Esophagus squamous epithelium (tissue), 5 donors: ENCODE measurements around the gene RRP9. TPM values are rescaled to one million over a fixed set of nuclear protein-coding genes. Genes with fewer than 3 reads are reported as not detected.

Source experiments
- DNase-seq: peaks from one replicate; lab custom pipeline; 2025; lab: John Stamatoyannopoulos, UW
- H3K27ac ChIP-seq, 4 donors: fragments of 200-600 bp; sonication (generic); one replicate each; pipeline ENCODE4 v1.5.1; 2016 to 2019; ENCODE audit warnings: mild to moderate bottlenecking in 1 of 4
- H3K27me3 ChIP-seq, 4 donors: fragments of 200-600 bp; sonication (generic); 1 replicate in 3 of 4; 2 replicates in 1 of 4; pipeline versions ENCODE4 v1.5.1 to v1.6.0; 2017 to 2021; ENCODE audit warnings: antibody characterized with exemption in 1 of 4
- H3K36me3 ChIP-seq, 3 donors: fragments of 200-600 bp; sonication (generic); one replicate each; pipeline ENCODE4 v1.5.1; 2016 to 2019
- H3K4me1 ChIP-seq, 3 donors: fragments of 200-600 bp; sonication (generic); one replicate each; pipeline ENCODE4 v1.5.1; 2017 to 2019
- H3K4me3 ChIP-seq, 4 donors: fragments of 200-600 bp; sonication (generic); 1 replicate in 3 of 4; 2 replicates in 1 of 4; pipeline ENCODE4 v1.5.1; 2016 to 2019; ENCODE audit warnings: mild to moderate bottlenecking in 2 of 4, moderate library complexity in 1 of 4
- H3K9me3 ChIP-seq, 3 donors: fragments of 200-600 bp; sonication (generic); one replicate each; pipeline ENCODE4 v1.5.1; 2016 to 2019
- POLR2A ChIP-seq, 4 donors: fragments of 450-650 bp; IDR thresholded peaks; one replicate each; pipeline ENCODE4 v1.6.1; 2017; ENCODE audit warnings: antibody characterized with exemption in 4 of 4, mild to moderate bottlenecking in 4 of 4, moderate library complexity in 3 of 4
- whole genome bisulfite sequencing, 2 donors: methylation state at CpG; one replicate each; pipeline ENCODE4 v1.1.5; 2018; 5-methylcytosine and 5-hydroxymethylcytosine counted together
- intact Hi-C: fragments of 100-400 bp; cut with DNase I; formaldehyde crosslinking; loops from one replicate; pipeline ENCODE4 v1.15.0; 2022
- total RNA-seq, 4 donors: library from RNA; depleted of rRNA; stranded (reverse); fragments of >200 nt; gene quantifications; one replicate each; pipeline ENCODE4 v1.1.0, GENCODE V29; 2016
- TF ChIP-seq, protein P1 (sequence below), 6 experiments: fragments of 450-650 bp in 4 of 6; fragments of 200-600 bp in 2 of 6; sonication (generic) in 2 of 6; IDR thresholded peaks; one replicate each; pipeline ENCODE4 v1.5.1; 2016 to 2019; ENCODE audit warnings: antibody characterized with exemption in 6 of 6, mild to moderate bottlenecking in 4 of 6, moderate library complexity in 4 of 6
- donor health status: DM: yes; HTN: yes; CAD: no.

RRP9 gene
- total RNA-seq, 4 donors from 2014 or later, result 11.1 to 30.3 (median 21.3) TPM

DNA sequence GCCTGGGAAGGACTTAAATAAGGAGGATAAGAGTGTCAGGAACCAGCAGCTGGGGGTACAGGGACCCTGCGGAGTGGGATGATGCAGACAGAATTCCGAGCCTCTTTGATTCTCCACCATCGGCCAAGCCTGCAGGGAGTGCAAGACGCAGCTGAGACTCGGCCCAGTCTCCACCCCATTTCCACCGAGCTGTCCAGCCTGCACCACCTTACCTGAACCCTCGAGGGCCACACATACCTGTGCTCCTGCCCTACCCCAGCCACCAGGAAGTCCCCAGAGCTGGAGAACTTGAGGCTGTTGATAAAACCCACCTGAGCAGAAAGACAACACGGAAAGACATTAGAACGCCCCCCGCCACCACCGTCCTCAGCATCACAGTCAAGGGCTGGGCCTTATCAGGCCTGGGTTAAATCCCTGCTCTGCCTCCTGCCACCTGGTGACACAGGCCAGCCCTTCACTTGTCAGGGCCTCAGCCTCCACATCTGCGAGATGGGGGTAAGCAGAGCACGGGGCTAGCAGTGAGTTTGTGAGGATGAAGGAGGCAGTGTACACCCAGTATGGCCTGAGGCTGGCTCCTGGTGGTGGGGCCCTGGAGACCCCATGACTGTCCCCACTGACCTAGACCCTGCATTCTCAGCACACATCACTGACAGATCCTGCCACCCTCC is 8.1 kb downstream of the RRP9 start:
- DNase-seq, result no peak
- no peaks in the 10 kb centered on the region for H3K27me3 ChIP-seq
- H3K4me3 ChIP-seq, result no peak overlapping the region
- 91 to 98% methylated on average over 5 to 9 of the region's 13 CpGs for WGBS, 2 donors
- intact Hi-C loops, result no loop called here
- peaks cover 34 to 67% (median 48%) of the 10 kb centered on the region in 3 donors for H3K36me3 ChIP-seq
- H3K4me1 ChIP-seq, result no peaks in the 10 kb centered on the region
- H3K9me3 ChIP-seq, result no peaks in the 10 kb centered on the region
- TF ChIP-seq, protein P1, sequence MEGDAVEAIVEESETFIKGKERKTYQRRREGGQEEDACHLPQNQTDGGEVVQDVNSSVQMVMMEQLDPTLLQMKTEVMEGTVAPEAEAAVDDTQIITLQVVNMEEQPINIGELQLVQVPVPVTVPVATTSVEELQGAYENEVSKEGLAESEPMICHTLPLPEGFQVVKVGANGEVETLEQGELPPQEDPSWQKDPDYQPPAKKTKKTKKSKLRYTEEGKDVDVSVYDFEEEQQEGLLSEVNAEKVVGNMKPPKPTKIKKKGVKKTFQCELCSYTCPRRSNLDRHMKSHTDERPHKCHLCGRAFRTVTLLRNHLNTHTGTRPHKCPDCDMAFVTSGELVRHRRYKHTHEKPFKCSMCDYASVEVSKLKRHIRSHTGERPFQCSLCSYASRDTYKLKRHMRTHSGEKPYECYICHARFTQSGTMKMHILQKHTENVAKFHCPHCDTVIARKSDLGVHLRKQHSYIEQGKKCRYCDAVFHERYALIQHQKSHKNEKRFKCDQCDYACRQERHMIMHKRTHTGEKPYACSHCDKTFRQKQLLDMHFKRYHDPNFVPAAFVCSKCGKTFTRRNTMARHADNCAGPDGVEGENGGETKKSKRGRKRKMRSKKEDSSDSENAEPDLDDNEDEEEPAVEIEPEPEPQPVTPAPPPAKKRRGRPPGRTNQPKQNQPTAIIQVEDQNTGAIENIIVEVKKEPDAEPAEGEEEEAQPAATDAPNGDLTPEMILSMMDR (IDR thresholded peaks at IDR 0.05), result no peak
- TF ChIP-seq POLR2A (IDR thresholded peaks at IDR 0.05), result no peak
- H3K27ac ChIP-seq, result no peak overlapping the region

DNA sequence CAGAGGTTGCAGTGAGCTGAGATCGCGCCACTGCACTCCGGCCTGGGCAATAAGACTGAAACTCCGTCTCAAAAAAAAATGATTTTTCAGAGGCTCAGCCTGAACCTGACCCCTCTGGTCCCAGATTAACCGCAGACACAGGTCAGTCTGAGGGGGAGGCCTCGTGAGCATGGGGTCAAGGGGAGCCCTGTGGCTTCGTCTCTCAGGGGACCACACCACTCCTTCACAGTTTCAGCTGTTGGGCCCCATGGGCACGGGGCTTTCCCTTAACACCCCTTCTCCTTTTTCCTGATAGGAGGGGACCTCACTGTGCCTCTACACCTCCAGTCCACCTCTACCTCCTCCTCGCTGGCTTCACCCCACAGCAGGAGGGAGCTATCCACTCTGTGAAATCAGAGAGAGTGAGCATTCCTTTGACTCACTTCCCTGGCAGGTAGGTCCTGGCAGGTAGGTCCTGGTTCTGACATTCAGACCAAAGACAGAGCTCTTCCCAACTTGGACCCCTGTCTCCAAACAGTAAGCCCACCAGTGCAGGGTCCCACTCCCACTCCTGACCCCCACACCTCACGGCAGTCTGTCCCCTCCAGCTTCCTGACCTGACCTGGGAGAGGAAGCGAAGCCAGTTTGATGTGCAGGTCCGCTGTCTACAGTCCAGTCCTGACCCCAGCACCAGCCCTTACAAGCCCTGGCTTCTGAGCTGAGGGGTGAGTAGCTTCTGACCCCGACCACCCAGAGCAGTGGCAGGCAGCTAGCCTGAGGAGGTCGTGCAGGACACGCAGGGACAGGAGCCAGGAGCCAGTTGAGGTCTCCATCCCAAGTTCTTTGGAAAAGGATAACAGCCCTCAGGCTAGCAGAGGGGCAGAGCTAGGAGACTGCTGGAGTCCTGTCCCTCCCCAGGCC is 9.0 kb downstream of the RRP9 start:
- no peaks in the 10 kb centered on the region for H3K27me3 ChIP-seq
- no peak overlapping the region for H3K27ac ChIP-seq
- TF ChIP-seq POLR2A (IDR thresholded peaks at IDR 0.05), result no peak
- TF ChIP-seq, protein P1 (IDR thresholded peaks at IDR 0.05), result no peak
- no peaks in the 10 kb centered on the region for H3K9me3 ChIP-seq
- WGBS, 2 donors, result 94 to 96% methylated on average over 11 to 13 of the region's 15 CpGs
- DNase-seq, result no peak
- H3K36me3 ChIP-seq, result peaks cover 29 to 58% (median 43%) of the 10 kb centered on the region in 3 donors
- no peak overlapping the region for H3K4me3 ChIP-seq
- H3K4me1 ChIP-seq, result no peaks in the 10 kb centered on the region
- intact Hi-C loops, result no loop called here

DNA sequence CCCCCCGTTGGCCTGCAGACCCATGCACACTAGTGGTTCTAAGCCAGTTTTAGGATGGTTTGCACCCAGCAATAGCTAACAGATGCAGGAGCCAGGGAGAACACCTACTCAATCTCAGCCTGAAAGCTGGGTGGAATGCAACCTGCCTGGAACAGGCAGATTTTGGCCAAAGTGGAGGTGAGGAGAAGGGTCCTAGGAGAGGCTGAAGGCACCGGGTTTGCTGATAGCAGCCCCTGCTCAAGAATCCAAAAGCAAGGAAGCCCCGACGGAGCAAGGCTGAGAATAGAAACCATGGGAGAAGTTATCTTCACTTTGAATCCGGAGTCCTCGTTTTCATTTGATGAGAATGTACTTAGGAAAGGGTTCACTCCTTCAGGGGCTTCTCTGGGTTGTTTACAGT is 9.9 kb downstream of the RRP9 start:
- H3K9me3 ChIP-seq, result no peaks in the 10 kb centered on the region
- intact Hi-C loops, result no loop called here
- no peak overlapping the region for H3K27ac ChIP-seq
- no peak for DNase-seq
- no peak overlapping the region for H3K4me3 ChIP-seq
- TF ChIP-seq POLR2A (IDR thresholded peaks at IDR 0.05), result no peak
- TF ChIP-seq, protein P1 (IDR thresholded peaks at IDR 0.05), result no peak
- no peaks in the 10 kb centered on the region for H3K27me3 ChIP-seq
- 76 to 93% methylated on average over 6 of the region's 6 CpGs for WGBS, 2 donors
- peaks cover 25 to 49% (median 33%) of the 10 kb centered on the region in 3 donors for H3K36me3 ChIP-seq
- no peaks in the 10 kb centered on the region for H3K4me1 ChIP-seq

DNA sequence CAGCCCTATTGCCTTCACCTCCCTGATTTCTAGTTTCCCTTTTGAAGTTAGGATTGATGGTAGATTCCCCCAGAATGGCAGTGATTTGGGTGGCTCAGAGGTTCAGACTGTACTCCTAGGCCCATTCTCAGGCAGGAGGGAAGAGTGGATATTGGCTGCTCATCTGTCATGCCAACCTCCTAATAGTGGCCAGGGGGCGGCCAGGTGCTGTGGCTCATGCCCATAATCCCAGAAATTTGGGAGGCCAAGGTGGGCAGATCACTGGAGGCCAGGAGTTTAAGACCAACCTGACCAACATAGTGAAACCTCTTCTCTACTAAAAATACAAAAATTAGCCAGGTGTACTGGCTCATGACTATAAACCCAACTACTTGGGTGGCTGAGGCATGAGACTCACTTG is 11.3 kb downstream of the RRP9 start:
- no peaks in the 10 kb centered on the region for H3K27me3 ChIP-seq
- H3K36me3 ChIP-seq, result peaks cover 18 to 35% (median 20%) of the 10 kb centered on the region in 3 donors
- intact Hi-C loops, result no loop called here
- TF ChIP-seq, protein P1 (IDR thresholded peaks at IDR 0.05), result no peak
- no peak for TF ChIP-seq POLR2A (IDR thresholded peaks at IDR 0.05)
- no peaks in the 10 kb centered on the region for H3K4me1 ChIP-seq
- WGBS, 2 donors, result no CpG with 5 or more reads among the region's 1 CpG
- DNase-seq, result no peak
- no peak overlapping the region for H3K27ac ChIP-seq
- no peaks in the 10 kb centered on the region for H3K9me3 ChIP-seq
- H3K4me3 ChIP-seq, result no peak overlapping the region
